D721Med (cell line): ENCODE measurements around the gene CERK.

Experiments
- DNase-seq: peaks from one replicate; pipeline ENCODE4 v3.0.0; 2011; ENCODE audit warnings: low spot score; ENCODE audit not compliant: insufficient read length
- FAIRE-seq: peaks from 2 replicates; lab custom pipeline; 2011; peaks lifted over from hg19 to GRCh38; lab: Jason Lieb, UNC
- CTCF ChIP-seq: IDR thresholded peaks from 2 replicates; pipeline ENCODE4 v1.5.1; 2012; ENCODE audit warnings: mild to moderate bottlenecking, control low read depth; ENCODE audit not compliant: insufficient read depth; ENCODE audit errors: missing control alignments

Gene CERK

GRCh38 chr22:46686221-46687047 lies 51.6 kb downstream of the CERK start:
- no peak for TF ChIP-seq CTCF
- FAIRE-seq (no peak), DNase-seq (no peak)

- no peak for TF ChIP-seq CTCF
- DNase-seq: no peak
- FAIRE-seq: no peak
These were observed 53.3 kb downstream of the CERK start for GRCh38 chr22:46684706-46685105.

- TF ChIP-seq CTCF: no peak
- FAIRE-seq: no peak
- no peak for DNase-seq
These were observed 55.9 kb downstream of the CERK start for GRCh38 chr22:46682011-46682731.

GRCh38 chr22:46681010-46681409 lies 57.0 kb downstream of the CERK start:
- FAIRE-seq: no peak
- TF ChIP-seq CTCF: no peak
- DNase-seq: no peak

- FAIRE-seq: no peak
- no peak for DNase-seq
- no peak for TF ChIP-seq CTCF
These were observed 58.3 kb downstream of the CERK start for GRCh38 chr22:46679706-46680269.

- TF ChIP-seq CTCF: no peak
- FAIRE-seq (no peak), DNase-seq (no peak)
These were observed 59.0 kb downstream of the CERK start for GRCh38 chr22:46678785-46679700.
